Right lobe of liver (tissue), 6 donors: Measurements from ENCODE around the gene GSTM4. TPM values are rescaled to one million over a fixed set of nuclear protein-coding genes. Genes with fewer than 3 reads are reported as not detected.

Experiments
- ATAC-seq, 4 donors: fragments of 200-7000 bp; cut with Tn5 transposase; one replicate each; pipeline ENCODE4 v1.9.1; 2020; ENCODE audit warnings: mild to moderate bottlenecking in 4 of 4, moderate library complexity in 4 of 4
- DNase-seq, 3 donors: peaks; one replicate each; pipeline ENCODE4 v3.0.0-alpha.2; 2020
- H3K27ac ChIP-seq, 3 donors: fragments of 200-600 bp; one replicate each; pipeline ENCODE4 v1.8.0; 2022
- H3K27me3 ChIP-seq, 2 donors: fragments of 200-600 bp; one replicate each; pipeline ENCODE4 v1.8.0; 2022
- H3K36me3 ChIP-seq, 4 donors: fragments of 200-600 bp; sonication (generic) in 1 of 4; one replicate each; pipeline versions ENCODE4 v1.5.1 to v1.8.0; 2017 to 2022; ENCODE audit warnings: control low read depth in 1 of 4
- H3K4me1 ChIP-seq, 4 donors: fragments of 200-600 bp; sonication (generic) in 1 of 4; one replicate each; pipeline versions ENCODE4 v1.5.1 to v1.8.0; 2017 to 2022; ENCODE audit warnings: control low read depth in 1 of 4
- H3K4me3 ChIP-seq, 3 donors: fragments of 200-600 bp; one replicate each; pipeline ENCODE4 v1.8.0; 2022
- H3K9me3 ChIP-seq, 4 donors: fragments of 200-600 bp; sonication (generic) in 1 of 4; one replicate each; pipeline versions ENCODE4 v1.5.1 to v1.8.0; 2017 to 2022; ENCODE audit warnings: control low read depth in 1 of 4
- CTCF ChIP-seq, 4 donors: fragments of 200-600 bp in 3 of 4; fragments of 450-650 bp in 1 of 4; IDR thresholded peaks; one replicate each; pipeline versions ENCODE4 v1.5.1 to v1.8.0; 2016 to 2022; ENCODE audit warnings: antibody characterized with exemption in 4 of 4, mild to moderate bottlenecking in 2 of 4
- POLR2A ChIP-seq: fragments of 450-650 bp; IDR thresholded peaks from one replicate; pipeline ENCODE4 v1.6.1; 2017; ENCODE audit warnings: antibody characterized with exemption, mild to moderate bottlenecking
- WGBS: methylation state at CpG from one replicate; pipeline ENCODE4 v1.1.6; 2018; ENCODE audit warnings: low coverage, low lambda C conversion rate; ENCODE audit not compliant: insufficient coverage; ENCODE audit errors: missing lambda C conversion rate; 5-methylcytosine and 5-hydroxymethylcytosine counted together
- intact Hi-C, 2 donors: fragments of 100-400 bp; cut with DNase I; formaldehyde crosslinking; loops; one replicate each; pipeline versions ENCODE4 v1.11.2 to v1.14.1; 2022
- total RNA-seq, 6 experiments: library from RNA; depleted of rRNA in 2 of 6; stranded (reverse); fragments of >200 nt in 2 of 6; fragmentation: NEBNext Ultra II Directional in 3 of 6; extraction: Animal tissue kit (Norgen Biotek cat#: 25700) in 3 of 6; gene quantifications; one replicate each; pipeline versions ENCODE4 v1.1.0 to v1.2.4, GENCODE V29; 2016 to 2023
- donor health status: DM: no; HTN: yes; CAD: no.
- donor health status: DM: no; HTN: no; CAD: no.
- donor health status: DM: no; HTN: no; CAD: no.
- donor health status: DM: no; HTN: yes; CAD: no.
- donor health status: DM: no; HTN: yes; CAD: no.

The GSTM4 gene
- total RNA-seq, 6 experiments from 2014 or later = 18.5 to 32.1 (median 23.8) TPM

- Histone ChIP-seq H3K4me3 (peak overlapping the region; percentile 64 to 94 (median 68)), H3K9me3 (no peaks in the 10 kb centered on the region), H3K4me1 (peaks cover 0 to 40% (median 13%) of the 10 kb centered on the region in 4 donors), H3K27me3 (no peaks in the 10 kb centered on the region), H3K27ac (peak overlapping the region in 1 of 3 donors; percentile 69), H3K36me3 (no peaks in the 10 kb centered on the region)
- intact Hi-C loops = loop anchor here in 1 of 2 donors (10.0 kb wide), 1 partner anchor 77 kb away; the partner anchor contains the start of gene GNAI3
- DNase-seq = no peak
- no peak for ATAC-seq
- no peak for TF ChIP-seq CTCF (IDR thresholded peaks at IDR 0.05)
- no peak for TF ChIP-seq POLR2A
- 60% methylated on average over 2 of the region's 13 CpGs for WGBS
Measured at GRCh38 chr1:109621379-109622136, 34.3 kb upstream of the GSTM4 start.

GRCh38 chr1:109622137-109622892 lies 33.6 kb upstream of the GSTM4 start:
- Histone ChIP-seq H3K27ac (no peak overlapping the region), H3K4me3 (no peak overlapping the region), H3K27me3 (no peaks in the 10 kb centered on the region), H3K9me3 (no peaks in the 10 kb centered on the region), H3K36me3 (peaks cover 0 to 4% (median 2%) of the 10 kb centered on the region in 4 donors), H3K4me1 (peaks cover 0 to 37% (median 13%) of the 10 kb centered on the region in 4 donors)
- 50% methylated on average over 1 of the region's 11 CpGs for WGBS
- intact Hi-C loops = loop anchor here in 1 of 2 donors (10.0 kb wide), 1 partner anchor 78 kb away; the partner anchor contains the start of gene GNAI3
- ATAC-seq (no peak), DNase-seq (no peak)
- TF ChIP-seq POLR2A (no peak), CTCF (IDR thresholded peaks at IDR 0.05) (no peak)

GRCh38 chr1:109622895-109623294 lies 33.0 kb upstream of the GSTM4 start:
- Histone ChIP-seq H3K9me3 (no peaks in the 10 kb centered on the region), H3K36me3 (peaks cover 0 to 10% (median 4%) of the 10 kb centered on the region in 4 donors), H3K27ac (no peak overlapping the region), H3K4me1 (peaks cover 0 to 37% (median 13%) of the 10 kb centered on the region in 4 donors), H3K27me3 (no peaks in the 10 kb centered on the region), H3K4me3 (no peak overlapping the region)
- DNase-seq = no peak
- intact Hi-C loops = loop anchor here in 1 of 2 donors (10.0 kb wide), 1 partner anchor 78 kb away; the partner anchor contains the start of gene GNAI3
- TF ChIP-seq POLR2A (no peak), CTCF (IDR thresholded peaks at IDR 0.05) (no peak)
- 50% methylated on average over 1 of the region's 3 CpGs for WGBS
- ATAC-seq = peak in 1 of 4 donors; percentile 5

DNA sequence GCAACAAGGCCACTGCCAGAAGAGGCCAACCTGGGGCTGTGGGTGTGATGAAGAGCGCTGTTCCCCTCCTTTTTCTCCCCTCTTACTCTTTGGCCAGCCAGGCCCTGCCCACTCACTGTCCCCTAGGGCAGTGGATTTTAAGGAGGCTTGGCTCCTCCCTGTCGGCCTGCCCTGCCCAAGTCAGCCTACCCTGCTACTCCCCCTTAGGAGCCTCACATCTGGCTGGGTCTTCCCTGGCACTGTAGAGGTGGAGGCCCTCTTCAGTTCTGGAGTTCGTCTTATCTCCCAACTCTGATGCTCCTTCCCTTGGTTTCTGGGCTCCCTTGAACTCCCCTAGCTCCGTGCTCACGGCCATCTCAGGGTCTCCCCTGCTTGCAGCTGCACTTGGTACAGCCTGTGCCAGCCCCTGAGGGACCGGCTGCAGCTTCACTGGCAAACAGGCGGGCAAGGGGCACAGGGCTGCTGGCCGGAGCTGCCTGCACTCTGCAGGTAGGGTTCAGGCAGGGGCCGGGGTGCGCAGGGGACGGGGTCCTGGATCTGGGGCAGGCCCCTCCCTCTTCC lies 32.2 kb upstream of the GSTM4 start:
- intact Hi-C loops = loop anchor here in 1 of 2 donors (10.0 kb wide), 1 partner anchor 79 kb away; the partner anchor contains the start of gene GNAI3
- Histone ChIP-seq H3K36me3 (peaks cover 0 to 15% (median 5%) of the 10 kb centered on the region in 4 donors), H3K27me3 (no peaks in the 10 kb centered on the region), H3K27ac (no peak overlapping the region), H3K4me1 (peaks cover 0 to 30% (median 11%) of the 10 kb centered on the region in 4 donors), H3K4me3 (no peak overlapping the region), H3K9me3 (no peaks in the 10 kb centered on the region)
- DNase-seq (no peak), ATAC-seq (no peak)
- 76% methylated on average over 2 of the region's 11 CpGs for WGBS
- TF ChIP-seq POLR2A (no peak), CTCF (IDR thresholded peaks at IDR 0.05) (no peak)
